GM12872 (cell line): ENCODE results near the gene CHMP1B.

Experiments
- CTCF ChIP-seq: IDR thresholded peaks from 3 replicates; pipeline ENCODE4 v1.5.1; 2011; ENCODE audit warnings: low read depth, mild to moderate bottlenecking, low read length, moderate library complexity; ENCODE audit not compliant: insufficient read depth

Gene CHMP1B

GRCh38 chr18:11810379-11810778 is 40.8 kb upstream of the CHMP1B start:
- no peak for TF ChIP-seq CTCF

GRCh38 chr18:11811009-11811408 is 40.2 kb upstream of the CHMP1B start:
- TF ChIP-seq CTCF = no peak

- no peak for TF ChIP-seq CTCF
Measured at GRCh38 chr18:11817229-11817628, 34.0 kb upstream of the CHMP1B start.

GRCh38 chr18:11818486-11819203 is 32.6 kb upstream of the CHMP1B start:
- TF ChIP-seq CTCF = no peak

- no peak for TF ChIP-seq CTCF
Measured at GRCh38 chr18:11819938-11820337, 31.3 kb upstream of the CHMP1B start.

GRCh38 chr18:11820697-11821096 is 30.5 kb upstream of the CHMP1B start:
- TF ChIP-seq CTCF = no peak

GRCh38 chr18:11821208-11821607 is 30.0 kb upstream of the CHMP1B start:
- no peak for TF ChIP-seq CTCF
